Raji (cell line): ENCODE results near the gene TNNI2.

Experiments
- POLR2A ChIP-seq: IDR thresholded peaks from 2 replicates; pipeline ENCODE4 v1.6.1; 2011; ENCODE audit warnings: low read depth, low read length, control low read depth; ENCODE audit not compliant: insufficient read depth

Gene TNNI2

GRCh38 chr11:1869427-1870325 lies 30.9 kb downstream of the TNNI2 start:
- no peak for TF ChIP-seq POLR2A

DNA sequence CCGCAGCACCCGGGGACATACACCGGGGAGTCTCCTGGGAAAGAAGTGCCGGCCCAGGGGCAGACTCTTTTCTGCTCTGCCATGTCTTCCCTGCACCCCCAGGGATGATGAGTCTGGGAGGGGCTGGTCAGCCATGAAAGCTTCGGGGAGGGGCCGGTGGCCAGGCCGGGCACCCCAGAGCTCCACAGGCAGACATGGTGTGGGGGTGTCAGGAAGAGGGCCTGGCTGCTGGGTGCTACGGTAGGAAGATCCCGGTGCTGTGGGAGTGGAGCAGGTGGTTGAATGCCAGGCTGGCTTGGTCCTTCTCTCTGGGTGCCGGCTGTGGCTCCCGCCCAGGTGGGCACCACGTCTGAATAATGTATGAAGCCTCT lies 31.5 kb downstream of the TNNI2 start:
- no peak for TF ChIP-seq POLR2A

DNA sequence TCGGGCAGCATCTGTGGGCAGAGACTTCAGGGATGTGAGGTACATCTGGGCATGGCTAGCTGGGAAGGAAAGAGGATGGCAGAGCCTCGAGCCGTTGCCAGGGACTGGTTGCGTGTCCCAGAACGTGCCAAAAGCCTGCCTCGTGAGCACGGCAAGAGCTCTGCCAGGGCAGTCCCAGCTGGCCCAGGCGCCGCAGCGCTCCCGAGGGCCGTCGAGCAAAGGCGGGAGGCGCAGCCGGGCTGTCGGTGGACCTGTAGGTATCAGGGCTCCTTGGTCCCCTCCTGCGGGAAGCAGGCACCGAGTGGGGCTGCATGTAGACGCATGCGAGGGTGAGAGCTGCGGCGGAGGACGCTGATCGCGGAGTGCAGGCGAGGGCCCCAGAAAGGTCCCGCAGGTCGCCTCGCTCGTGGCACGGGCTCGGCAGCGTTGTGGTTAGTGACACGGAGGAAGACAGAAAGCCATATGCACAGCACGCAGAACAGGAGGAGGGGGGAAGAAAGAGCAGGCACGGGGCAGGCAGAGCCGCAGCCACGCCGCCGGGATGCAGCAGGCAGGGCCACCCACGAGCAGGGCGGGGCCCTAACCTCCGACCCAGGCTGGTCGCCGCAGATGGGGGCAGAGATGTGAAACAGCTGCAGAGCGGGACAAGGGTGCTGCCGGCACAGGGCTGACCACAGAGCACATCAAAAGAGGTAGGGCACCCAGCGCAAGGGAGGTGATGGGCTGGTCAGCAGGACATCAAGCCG lies 32.1 kb downstream of the TNNI2 start:
- no peak for TF ChIP-seq POLR2A

- TF ChIP-seq POLR2A, result no peak
Observed at GRCh38 chr11:1871531-1871930, 32.8 kb downstream of the TNNI2 start.

- no peak for TF ChIP-seq POLR2A
Observed at GRCh38 chr11:1872267-1872985, 33.6 kb downstream of the TNNI2 start.

- TF ChIP-seq POLR2A, result no peak
Observed at GRCh38 chr11:1873048-1873812, 34.4 kb downstream of the TNNI2 start.

DNA sequence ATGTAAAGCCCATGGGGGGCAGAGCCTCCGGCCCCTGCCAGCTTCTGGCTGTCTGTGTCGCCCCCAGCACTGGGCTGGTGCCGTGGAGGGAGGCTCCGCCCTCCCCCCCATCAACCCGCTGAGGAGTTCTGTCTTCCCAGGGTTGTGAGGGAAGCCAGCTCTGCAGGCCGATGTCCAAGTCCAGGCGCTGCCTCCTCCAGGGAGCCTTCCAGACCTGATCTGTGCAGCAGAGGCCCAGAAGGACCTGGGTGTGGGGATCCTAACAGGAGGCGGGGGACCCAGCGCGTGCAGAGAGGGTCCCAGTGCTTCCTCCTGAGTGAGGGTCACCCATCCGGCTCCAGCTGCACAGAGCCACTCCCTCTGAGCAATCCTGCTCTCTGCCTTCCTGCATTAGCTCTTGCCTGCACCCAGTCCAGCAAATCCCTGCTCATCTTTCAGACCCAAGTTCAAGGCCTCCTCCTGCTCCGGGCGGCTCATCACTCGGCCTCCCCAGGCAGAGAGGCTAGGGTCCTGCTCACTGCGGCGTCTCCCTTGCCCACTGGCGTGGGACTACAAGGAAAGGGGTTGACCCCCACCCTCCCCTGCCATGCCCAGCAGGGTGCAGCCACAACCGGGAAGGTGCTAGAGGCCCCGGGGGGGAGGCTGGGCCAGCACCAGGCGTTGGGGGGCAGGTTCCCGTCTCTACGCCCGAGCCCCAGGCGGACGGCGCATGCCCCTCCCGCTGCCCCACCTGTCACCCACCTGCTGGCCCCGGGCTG lies 36.5 kb downstream of the TNNI2 start:
- TF ChIP-seq POLR2A, result no peak

DNA sequence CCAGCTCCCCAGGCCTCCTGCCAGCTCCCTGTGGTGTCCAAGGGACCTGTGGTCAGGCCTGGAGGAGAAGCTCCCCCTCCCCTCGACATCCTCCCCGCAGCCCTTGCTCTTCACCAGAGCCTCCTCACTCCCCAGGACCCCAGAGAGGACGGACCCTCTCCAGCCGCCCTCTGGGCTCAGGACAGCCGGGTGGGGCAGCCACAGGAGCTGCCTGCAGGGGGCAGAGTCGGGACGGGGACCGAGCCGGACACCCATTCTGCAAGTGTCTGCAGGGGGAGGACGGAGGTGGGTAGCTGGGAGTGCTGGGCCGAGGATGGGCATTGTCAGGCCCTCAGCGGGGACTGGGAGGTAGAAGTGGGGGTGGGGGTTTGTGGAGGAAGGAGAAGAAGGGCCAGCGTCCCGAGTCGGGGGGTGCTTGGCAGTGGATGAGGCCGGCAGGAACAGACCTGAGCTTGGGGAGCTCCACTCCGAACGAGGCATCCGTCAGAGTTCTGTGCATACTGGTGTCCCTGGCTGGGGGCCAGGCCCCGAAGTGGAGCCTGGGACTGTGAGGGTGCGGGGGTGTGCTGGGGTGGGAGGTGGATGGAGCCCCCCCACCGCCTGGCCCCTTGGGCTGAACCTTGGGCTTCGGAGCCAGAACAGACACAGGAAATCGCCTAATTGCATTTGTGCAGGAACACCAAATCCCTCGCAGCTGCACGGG lies 37.7 kb downstream of the TNNI2 start:
- TF ChIP-seq POLR2A, result no peak

DNA sequence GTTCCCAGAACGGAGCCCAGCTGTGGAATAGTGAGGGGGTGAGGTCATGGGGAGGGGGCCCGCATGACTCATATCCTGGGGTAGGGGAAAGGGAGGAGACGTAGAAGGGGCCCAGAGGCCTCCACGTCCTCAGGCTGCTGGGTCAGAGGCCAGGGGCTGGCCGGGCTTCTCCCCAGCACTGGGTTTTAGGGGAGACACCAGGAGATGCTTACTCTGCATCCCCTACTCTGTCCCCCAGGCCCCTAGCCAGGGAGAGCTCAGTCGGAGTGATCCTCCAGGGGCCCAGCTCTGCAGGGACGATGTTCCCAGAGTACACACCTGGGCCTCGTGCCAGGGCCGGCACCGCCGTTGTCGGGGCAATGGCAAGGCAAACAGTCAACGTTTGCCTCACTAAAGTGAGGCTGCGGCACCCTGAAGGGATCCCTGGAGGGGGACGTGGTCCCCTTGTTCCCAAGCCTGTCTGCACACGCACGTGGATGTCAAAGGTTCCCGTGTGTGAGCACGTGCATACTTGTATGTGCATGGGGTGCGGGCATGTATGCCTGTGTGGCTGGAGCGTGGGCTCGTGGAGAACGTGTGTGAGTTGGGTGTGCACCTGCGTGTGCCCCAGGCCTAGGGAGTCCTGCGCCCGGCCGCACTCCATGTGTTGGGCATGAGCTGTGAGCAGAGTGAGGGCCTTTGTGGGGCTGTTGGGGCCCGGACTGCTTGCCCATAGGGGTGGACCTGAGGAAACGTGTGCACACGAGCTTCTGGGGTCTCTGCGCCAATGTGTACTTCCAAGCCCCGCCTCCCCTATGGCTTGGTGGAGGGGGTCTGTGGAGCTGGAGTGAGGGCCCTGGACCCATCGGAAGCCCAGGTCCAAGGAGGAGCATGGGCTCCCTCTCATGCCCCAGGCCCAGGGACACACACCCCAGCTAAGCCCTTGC lies 38.7 kb downstream of the TNNI2 start:
- no peak for TF ChIP-seq POLR2A

DNA sequence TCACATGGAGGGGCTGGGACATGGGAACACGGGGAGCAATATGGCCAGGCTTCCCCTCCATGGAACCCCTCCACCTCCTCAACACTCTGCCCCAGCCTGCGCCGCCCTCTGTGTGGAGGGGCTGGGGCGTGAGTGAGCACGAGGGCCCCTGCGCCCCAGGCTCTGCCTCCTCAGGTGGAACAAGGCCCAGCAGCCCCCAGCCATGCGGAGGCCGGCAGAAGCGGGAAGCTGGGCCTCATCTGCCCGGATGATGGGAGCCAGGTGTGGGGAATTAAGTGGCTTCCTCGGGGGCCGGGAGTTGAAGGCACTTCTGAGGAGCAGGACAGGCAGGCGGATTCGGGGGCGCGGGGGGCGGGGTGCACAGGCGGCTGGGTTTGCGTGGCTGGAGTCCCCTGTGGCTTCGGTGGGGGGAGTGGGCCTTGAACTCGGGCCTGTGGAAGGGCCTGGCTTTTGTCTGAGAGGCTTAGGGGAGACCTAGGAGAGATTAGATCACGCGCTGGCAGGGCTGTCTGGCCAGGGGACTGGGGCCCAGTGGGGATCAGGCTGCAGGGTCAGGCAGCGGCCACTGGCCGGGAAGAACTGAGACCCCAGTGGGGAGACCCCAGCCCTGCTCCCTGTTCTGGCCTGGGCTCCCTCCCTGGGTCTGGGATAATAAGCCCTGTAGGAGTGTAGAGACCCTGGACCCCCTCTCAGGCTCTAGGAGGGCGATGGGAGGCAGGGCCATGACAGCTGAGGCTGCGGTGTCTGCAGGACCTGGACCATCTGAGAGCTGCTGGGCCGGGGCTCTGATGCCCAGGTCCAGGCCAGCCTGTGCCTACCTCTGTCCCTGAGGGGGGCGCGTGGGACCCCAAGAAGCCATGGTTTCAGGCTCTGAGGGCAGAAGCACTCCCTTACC lies 39.6 kb downstream of the TNNI2 start:
- no peak for TF ChIP-seq POLR2A

GRCh38 chr11:1879342-1879940 lies 40.7 kb downstream of the TNNI2 start:
- no peak for TF ChIP-seq POLR2A
